ENCODE results near the gene APOBEC3A. TPM values are rescaled to one million over a fixed set of nuclear protein-coding genes. Genes with fewer than 3 reads are reported as not detected.

The APOBEC3A gene
- polyA plus RNA-seq, 1 donor (not counting 4 experiments of a cell fraction or from before 2014, with no cell fraction given), result 0.50 TPM

DNA sequence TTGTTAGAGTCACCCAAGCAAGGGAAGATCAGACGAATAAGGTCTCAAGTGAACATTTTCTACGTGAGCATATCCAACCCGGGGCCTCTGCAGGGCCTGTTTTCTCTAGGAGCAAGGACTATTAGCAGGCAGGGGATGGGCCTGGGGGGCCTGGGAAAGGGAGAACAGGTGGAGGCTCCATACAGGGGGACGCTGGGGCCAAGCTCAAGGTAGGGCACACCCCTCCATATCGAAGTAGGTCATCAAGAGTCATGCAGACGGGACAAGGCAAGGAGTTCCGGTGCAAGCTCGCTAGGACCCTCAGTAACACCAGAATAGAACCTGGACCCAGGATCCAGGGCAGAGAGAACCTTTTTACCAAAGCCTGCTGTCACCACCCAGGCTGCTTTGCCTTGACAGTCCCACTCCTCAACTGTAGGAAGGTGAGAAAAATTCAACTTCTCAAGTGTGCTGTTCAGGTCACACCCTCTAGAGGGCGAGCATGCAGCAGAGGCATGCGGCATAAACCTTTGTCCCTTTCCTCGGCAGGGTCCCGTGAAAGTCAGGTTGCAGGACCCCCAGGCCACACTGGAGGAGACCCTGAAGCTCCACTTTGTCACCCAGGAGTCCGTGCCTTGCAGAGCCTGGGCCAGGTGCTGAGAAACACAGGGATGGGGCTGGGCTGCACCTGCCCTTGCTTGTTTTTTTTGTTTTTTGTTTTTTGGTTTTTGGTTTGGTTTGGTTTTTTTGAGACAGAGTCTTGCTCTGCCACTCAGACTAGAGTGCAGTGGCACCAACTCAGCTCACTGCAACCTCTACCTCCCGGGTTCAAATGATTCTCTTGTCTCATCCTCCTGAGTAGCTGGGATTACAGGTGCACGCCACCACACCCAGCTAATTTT lies 16.1 kb downstream of the APOBEC3A start:
- TF ChIP-seq, protein P1, sequence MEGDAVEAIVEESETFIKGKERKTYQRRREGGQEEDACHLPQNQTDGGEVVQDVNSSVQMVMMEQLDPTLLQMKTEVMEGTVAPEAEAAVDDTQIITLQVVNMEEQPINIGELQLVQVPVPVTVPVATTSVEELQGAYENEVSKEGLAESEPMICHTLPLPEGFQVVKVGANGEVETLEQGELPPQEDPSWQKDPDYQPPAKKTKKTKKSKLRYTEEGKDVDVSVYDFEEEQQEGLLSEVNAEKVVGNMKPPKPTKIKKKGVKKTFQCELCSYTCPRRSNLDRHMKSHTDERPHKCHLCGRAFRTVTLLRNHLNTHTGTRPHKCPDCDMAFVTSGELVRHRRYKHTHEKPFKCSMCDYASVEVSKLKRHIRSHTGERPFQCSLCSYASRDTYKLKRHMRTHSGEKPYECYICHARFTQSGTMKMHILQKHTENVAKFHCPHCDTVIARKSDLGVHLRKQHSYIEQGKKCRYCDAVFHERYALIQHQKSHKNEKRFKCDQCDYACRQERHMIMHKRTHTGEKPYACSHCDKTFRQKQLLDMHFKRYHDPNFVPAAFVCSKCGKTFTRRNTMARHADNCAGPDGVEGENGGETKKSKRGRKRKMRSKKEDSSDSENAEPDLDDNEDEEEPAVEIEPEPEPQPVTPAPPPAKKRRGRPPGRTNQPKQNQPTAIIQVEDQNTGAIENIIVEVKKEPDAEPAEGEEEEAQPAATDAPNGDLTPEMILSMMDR (optimal IDR thresholded peaks at IDR 0.05 in 1 of 3, IDR thresholded peaks at IDR 0.05 in 1 of 3, conservative IDR thresholded peaks at IDR 0.05 in 1 of 3; ENCODE audit: extremely low read depth in 1 of 3, insufficient read depth in 2 of 3, low read length in 3 of 3), result peak; percentile 73 to 96 (median 89)
- TF ChIP-seq EZH2 (IDR thresholded peaks at IDR 0.05; ENCODE audit: low read length), result no peak
- Histone ChIP-seq H3K9me1 (ENCODE audit: control insufficient read depth, extremely low read depth, insufficient read depth, low read length) (no peaks in the 10 kb centered on the region), H3K36me3 (ENCODE audit: control insufficient read depth in 2 of 2, extremely low read depth in 1 of 2, insufficient read depth in 2 of 2, low read length in 2 of 2) (no peaks in the 10 kb centered on the region), H4K20me1 (ENCODE audit: control insufficient read depth, extremely low read depth, insufficient read depth, low read length) (no peaks in the 10 kb centered on the region), H3K79me2 (ENCODE audit: control insufficient read depth, insufficient read depth, low read length) (no peaks in the 10 kb centered on the region), H3K9ac (ENCODE audit: control insufficient read depth, extremely low read depth, insufficient read depth, low read length) (no peak overlapping the region), H3K4me3 (ENCODE audit: control insufficient read depth in 2 of 3, extremely low read depth in 1 of 3, insufficient read depth in 2 of 3, low read depth in 1 of 3, low read length in 3 of 3) (no peak overlapping the region), H3K9me3 (ENCODE audit: control insufficient read depth, low read depth, low read length) (no peaks in the 10 kb centered on the region), H3K4me1 (ENCODE audit: control insufficient read depth, extremely low read depth, insufficient read depth, low read length) (no peaks in the 10 kb centered on the region), H3K27me3 (ENCODE audit: control insufficient read depth, extremely low read depth, insufficient read depth, low read length) (no peaks in the 10 kb centered on the region), H3K4me2 (ENCODE audit: control insufficient read depth, extremely low read depth, insufficient read depth, low read depth, low read length) (no peak overlapping the region), H3K27ac (ENCODE audit: control insufficient read depth, insufficient read depth, low read length) (no peak overlapping the region), H2AFZ (ENCODE audit: control insufficient read depth, low read length) (no peak overlapping the region)
- dilution Hi-C loops (cut with MboI; ENCODE audit: extremely low pct_ligation_motif_present, low sequenced_read_pairs), result no loop called here
- peak; percentile 78 for FAIRE-seq
- no peak for DNase-seq (ENCODE audit: low read depth, low spot score)

DNA sequence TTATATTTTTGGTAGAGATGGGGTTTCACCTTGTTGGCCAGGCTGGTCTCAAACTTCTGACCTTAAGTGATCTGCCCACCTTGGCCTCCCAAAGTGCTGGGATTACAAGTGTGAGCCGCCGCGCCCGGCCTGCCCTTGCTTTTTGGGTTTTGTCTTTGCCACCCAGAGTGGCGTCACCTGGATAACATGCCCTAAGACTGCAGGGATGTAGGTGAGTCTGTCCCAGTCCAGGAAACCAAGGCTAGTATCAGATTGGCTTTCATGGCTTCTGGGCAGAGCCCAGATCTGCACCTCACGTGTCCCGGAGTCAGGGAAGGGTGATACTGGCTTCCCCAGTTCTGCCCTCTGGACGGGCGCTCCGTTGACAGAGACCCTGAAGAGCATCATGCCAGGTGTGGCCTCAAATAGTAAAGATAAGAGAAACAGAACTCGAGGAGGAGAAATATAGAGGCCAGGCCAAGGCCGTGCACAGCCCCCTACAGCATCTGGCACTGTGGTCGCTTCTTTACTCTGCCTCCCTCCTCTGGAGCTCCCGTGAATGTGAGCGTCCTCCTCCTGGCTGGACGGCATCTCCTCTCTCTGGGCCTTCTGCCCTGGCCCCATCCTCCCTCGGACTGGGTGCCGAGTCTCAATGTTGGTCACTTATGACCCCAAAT lies 16.9 kb downstream of the APOBEC3A start:
- Histone ChIP-seq H3K9ac (ENCODE audit: control insufficient read depth, extremely low read depth, insufficient read depth, low read length) (no peak overlapping the region), H2AFZ (ENCODE audit: control insufficient read depth, low read length) (no peak overlapping the region), H3K4me1 (ENCODE audit: control insufficient read depth, extremely low read depth, insufficient read depth, low read length) (no peaks in the 10 kb centered on the region), H3K9me3 (ENCODE audit: control insufficient read depth, low read depth, low read length) (no peaks in the 10 kb centered on the region), H3K27me3 (ENCODE audit: control insufficient read depth, extremely low read depth, insufficient read depth, low read length) (no peaks in the 10 kb centered on the region), H3K9me1 (ENCODE audit: control insufficient read depth, extremely low read depth, insufficient read depth, low read length) (no peaks in the 10 kb centered on the region), H3K27ac (ENCODE audit: control insufficient read depth, insufficient read depth, low read length) (no peak overlapping the region), H3K4me2 (ENCODE audit: control insufficient read depth, extremely low read depth, insufficient read depth, low read depth, low read length) (no peak overlapping the region), H3K4me3 (ENCODE audit: control insufficient read depth in 2 of 3, extremely low read depth in 1 of 3, insufficient read depth in 2 of 3, low read depth in 1 of 3, low read length in 3 of 3) (no peak overlapping the region), H4K20me1 (ENCODE audit: control insufficient read depth, extremely low read depth, insufficient read depth, low read length) (no peaks in the 10 kb centered on the region), H3K36me3 (ENCODE audit: control insufficient read depth in 2 of 2, extremely low read depth in 1 of 2, insufficient read depth in 2 of 2, low read length in 2 of 2) (no peaks in the 10 kb centered on the region), H3K79me2 (ENCODE audit: control insufficient read depth, insufficient read depth, low read length) (no peaks in the 10 kb centered on the region)
- FAIRE-seq, result no peak
- TF ChIP-seq, protein P1 (optimal IDR thresholded peaks at IDR 0.05 in 1 of 3, IDR thresholded peaks at IDR 0.05 in 1 of 3, conservative IDR thresholded peaks at IDR 0.05 in 1 of 3; ENCODE audit: extremely low read depth in 1 of 3, insufficient read depth in 2 of 3, low read length in 3 of 3), result no peak
- no peak for TF ChIP-seq EZH2 (IDR thresholded peaks at IDR 0.05; ENCODE audit: low read length)
- dilution Hi-C loops (cut with MboI; ENCODE audit: extremely low pct_ligation_motif_present, low sequenced_read_pairs), result no loop called here
- no peak for DNase-seq (ENCODE audit: low read depth, low spot score)

Data from keratinocyte (primary cell).